T-helper 1 cell (primary cell): ENCODE measurements around the gene CORIN.
A peak's percentile ranks its signal among the peaks of the same experiment; 100 is the strongest.

Experiments
- DNase-seq, 5 donors: peaks; one replicate each; pipeline ENCODE4 v3.0.0-alpha.2; 2012 to 2020

Gene CORIN

DNA sequence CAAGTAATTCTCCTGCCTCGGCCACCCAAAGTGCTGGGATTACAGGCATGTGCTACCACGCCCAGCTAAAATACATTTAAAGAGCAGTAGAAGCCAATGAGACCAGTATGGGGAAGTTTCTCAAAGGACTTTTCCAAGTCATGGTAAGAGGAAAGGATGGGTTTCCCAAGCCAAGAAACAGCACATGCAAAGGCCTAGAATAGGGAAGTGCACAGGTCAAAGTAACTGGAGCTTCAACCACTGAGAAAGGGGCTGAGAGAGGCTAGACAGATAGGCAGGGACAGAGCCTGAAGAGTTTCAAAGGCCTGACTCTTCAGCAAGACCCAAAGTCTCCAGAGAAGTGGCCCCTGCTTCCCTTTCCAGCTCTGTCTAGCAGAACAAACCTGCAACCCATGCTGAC, 162.1 kb downstream of the CORIN start:
- DNase-seq, result no peak

DNA sequence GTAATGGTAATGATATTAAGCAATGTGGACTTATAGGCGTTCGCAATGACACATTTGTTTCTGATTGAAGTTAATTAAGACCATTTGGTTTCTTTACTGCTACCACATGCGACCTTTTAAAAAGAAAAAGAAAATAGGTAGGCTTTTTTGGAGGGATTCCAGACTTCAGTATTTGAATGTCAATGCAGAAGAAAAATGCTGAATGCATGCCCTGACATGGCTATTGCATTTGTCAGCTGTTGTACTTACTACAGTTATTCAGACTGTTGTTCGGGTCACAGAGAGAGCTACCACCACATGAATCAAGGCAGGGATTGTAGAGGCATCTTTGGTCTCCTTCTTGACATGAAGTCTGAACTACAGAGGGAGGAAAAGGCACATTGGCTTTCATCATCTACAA, 163.7 kb downstream of the CORIN start:
- no peak for DNase-seq

GRCh38 chr4:47672696-47673095, 165.2 kb downstream of the CORIN start:
- DNase-seq, result no peak

DNA sequence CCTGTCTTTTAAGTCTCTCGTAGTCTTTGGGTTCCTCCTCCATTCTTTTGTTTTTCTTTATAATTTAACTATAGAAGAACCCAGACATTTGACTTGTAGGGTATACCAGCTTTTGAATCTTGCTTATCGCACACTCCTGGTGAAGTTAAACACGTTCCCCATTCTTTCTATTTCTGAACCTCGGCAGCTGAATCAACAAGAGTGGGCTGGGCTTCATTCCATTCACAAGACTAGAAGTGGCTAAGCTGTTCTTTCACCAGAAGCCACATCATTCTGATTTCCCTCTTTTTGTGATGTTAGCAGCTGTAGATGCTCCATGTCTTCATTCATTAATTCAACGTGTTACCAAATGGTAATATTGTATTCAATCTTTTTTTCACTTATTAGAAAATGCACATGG, 167.9 kb downstream of the CORIN start:
- DNase-seq, result no peak

DNA sequence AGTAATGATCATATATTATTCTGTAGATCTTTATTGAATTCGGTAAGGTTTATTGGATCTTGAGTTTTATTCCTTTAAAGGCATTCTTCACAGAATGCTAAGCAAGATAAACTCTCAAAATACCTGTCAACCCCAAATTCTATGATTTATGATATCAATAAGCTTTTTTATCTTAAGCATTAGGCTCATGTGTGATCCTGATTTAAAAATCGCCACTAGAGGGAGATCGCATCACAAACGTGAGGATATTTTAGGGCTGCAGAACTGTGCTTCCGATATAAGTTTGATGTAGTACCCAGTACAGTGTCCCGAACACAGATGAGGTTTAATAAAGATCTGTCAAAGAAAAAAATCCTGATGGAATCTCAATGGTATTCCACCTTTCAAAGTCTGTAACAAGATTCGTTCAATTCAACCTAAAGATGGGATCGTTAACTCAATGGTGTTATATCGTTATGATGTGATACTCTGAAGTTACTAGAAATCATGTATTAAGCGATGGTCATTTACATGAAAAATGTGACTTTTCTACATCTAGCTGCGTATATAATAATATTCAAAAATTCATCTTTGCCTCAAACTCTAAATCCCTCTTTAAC, 169.0 kb downstream of the CORIN start:
- DNase-seq, result peak in 2 of 5 donors; percentile 7 to 24

GRCh38 chr4:47668256-47668655, 169.6 kb downstream of the CORIN start:
- no peak for DNase-seq

- DNase-seq, result no peak
Measured at GRCh38 chr4:47667552-47667951, 170.3 kb downstream of the CORIN start.

- DNase-seq, result no peak
Measured at GRCh38 chr4:47664051-47664826, 173.6 kb downstream of the CORIN start.

- DNase-seq, result no peak
Measured at GRCh38 chr4:47662975-47663374, 174.9 kb downstream of the CORIN start.

GRCh38 chr4:47661741-47662140, 176.1 kb downstream of the CORIN start:
- DNase-seq, result no peak

- no peak for DNase-seq
Measured at GRCh38 chr4:47659342-47659741, 178.5 kb downstream of the CORIN start.

DNA sequence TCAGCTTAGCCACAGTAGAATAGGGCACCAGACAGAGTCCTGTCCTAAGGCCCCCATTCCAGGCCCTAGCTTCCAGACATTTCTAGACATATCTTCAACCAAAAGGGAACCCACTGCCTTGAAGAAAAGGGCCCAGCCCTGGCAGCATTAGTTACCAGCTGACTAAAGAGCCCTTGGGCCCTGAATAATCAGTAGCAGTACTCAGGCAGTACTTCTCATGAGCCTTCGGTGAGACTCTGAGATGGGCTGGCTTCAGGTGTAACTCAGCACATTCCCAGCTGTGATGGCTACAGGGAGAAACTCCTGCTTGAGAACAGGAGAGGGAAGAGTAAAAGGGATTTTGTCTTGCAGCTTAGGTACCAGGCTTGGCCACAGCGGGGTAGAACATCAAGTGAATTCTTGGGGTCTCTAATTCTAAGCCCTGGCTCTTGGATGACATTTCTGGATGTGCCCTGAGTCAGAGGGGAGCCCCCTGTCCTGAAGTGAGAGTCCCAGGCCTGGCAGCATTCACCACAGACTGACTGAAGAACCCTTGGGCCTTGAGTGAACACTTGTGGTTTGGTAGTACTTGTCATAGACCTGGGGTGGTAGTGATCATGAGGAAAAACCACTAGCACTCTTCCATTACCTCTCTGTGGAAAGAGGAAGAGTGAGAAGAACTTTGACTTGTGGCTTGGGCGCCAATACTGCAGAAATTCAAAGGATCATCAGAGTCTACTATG, 182.7 kb downstream of the CORIN start:
- DNase-seq, result no peak

- no peak for DNase-seq
Measured at GRCh38 chr4:47652092-47652491, 185.8 kb downstream of the CORIN start.

DNA sequence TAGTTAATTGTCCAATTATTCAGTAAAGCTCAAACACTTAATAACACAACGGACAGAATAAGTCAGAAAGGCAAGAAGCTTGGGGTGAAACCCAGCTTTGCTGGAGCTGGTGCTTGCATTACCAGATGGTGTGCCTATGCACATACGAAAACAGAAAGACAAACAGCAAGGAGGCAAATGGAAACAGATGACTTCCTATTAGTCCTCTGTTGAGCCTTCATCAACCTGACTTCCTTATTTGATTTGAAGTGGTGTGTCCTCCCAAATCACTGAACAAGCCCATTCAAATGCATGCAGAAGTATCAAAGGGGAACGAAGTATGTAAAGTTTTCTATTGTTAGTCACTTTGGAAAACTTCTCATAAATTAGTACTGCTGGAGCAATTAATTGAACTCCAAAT, 186.6 kb downstream of the CORIN start:
- no peak for DNase-seq

DNA sequence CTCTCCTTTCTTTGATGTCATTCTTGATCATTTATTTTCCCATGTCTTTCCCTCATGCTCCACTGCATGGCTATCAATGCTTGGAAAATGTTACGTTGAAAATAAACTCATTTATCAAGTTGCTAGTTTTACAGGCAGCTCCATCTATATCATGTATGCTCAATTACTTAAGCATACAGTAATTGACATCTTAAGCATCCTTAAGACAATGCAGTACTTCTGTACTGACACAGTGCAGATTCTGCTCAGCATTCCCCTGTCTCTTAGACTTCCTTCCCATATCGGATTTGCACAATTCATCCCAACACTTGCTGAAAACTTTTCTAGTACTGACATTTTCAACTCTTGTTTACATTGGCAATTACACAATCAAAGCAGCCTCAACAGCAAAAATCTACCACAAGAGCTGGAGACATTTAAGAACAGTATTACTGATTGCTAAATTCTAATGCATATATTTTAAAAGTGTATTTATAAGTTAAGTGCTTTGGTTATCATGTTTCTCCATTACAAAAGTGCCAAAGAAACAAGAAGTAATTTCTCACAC, 187.2 kb downstream of the CORIN start:
- DNase-seq, result no peak

DNA sequence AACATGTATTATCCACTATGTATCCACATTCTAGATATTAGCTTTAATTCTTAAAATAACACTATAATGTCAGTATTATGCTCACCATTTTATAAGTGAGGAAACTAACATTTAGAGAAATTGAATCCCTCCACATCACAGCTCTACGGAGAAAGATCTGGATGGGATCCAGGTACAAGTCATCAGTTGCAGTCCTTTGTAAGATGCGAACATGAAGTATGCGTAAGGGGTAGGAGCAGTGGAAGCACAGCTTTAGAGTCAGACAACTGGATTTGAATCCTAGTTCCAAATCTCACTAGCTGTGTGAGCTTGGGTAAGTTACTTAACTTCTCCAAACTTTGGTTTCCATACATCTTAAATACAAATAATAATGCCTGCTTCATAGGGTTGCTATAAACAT, 190.3 kb downstream of the CORIN start:
- DNase-seq, result no peak

- no peak for DNase-seq
Measured at GRCh38 chr4:47647029-47647428, 190.8 kb downstream of the CORIN start.

DNA sequence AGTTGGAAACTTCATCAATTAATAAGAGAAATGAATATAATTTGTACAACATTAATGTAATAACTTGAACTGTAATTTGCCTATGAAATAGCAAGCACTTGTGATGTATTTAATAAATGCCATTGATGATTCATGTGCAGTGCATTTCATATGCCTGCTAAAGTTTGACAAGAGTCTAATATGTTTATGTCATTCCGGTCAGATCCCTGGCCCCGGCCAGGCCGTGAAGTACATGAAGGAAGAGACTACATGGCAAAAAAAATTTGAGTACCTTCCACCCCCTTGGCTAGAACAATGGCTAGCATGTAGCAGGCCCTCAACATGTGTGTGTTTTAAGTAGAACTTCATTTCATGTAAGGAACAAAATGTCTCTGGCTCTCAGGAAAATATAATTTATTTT, 191.5 kb downstream of the CORIN start:
- no peak for DNase-seq

GRCh38 chr4:47643845-47644244, 194.0 kb downstream of the CORIN start:
- DNase-seq, result no peak

DNA sequence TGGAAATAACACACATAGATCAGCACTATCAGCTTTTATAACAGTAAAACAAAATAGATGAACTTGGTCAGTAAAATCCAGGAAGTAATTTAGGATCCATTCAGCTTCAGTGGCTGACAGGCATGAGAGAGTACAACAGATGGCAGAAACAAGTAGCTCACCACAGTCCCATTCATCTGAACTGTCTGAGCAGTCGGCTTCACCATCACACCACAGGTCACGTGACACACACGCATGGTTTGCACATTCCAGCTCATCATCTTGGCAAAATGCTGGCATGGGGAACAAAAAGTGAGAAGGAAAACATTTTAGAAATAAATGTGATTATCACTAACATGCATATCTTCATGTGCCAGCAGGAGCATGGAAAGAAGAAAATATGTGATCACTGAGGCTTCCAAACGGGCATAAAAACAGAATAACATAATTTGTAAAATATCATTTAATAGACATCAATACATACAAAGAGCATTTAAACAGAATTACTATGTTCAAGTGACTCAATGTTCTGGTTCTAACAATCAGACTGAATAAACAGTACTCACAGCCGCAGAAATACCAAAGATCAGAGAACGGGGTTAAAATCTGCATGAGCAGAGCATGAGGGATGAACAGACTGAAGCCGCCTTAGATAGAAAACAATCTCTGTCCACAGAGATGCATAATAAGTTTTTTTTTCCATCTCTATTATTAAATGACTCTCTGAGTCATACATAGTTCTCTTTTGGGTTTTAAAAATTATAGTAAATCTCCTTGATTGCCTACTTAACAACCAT, 194.7 kb downstream of the CORIN start:
- no peak for DNase-seq

DNA sequence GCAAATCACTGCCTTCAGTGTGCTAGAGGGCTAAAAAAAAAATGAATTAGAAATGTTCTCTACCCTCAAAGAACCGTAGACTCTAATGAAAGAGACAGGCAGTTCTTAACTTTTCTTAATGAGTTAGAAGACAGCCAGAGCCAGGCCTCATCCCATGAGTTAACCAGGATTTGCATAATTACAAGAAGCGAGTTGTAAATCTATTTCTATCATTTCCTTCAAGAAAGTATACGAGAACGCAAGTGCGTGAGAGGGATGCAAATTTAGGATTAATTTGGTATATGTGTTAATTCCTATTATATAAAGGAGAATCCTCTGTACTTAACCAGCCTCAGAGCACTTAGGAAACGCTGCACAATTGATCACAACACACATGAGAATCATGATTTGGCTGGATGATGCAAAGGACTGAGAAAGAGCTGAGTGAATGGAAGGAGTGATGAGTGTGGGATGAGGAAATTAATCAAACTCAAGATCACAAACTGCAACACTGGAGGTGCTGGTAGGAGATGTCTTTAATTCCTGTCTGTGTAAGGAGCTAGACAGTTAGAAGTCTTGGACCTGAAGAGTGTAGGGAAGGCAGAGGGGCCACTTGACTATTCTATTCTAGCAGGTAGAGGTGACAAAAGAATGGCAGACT, 195.6 kb downstream of the CORIN start:
- DNase-seq, result no peak

- no peak for DNase-seq
Measured at GRCh38 chr4:47641755-47642154, 196.1 kb downstream of the CORIN start.
